ENCODE data around the gene GALNT18. TPM values are rescaled to one million over a fixed set of nuclear protein-coding genes. Genes with fewer than 3 reads are reported as not detected.

The GALNT18 gene
- total RNA-seq, 1 donor from 2014 or later = 76.9 TPM

DNA sequence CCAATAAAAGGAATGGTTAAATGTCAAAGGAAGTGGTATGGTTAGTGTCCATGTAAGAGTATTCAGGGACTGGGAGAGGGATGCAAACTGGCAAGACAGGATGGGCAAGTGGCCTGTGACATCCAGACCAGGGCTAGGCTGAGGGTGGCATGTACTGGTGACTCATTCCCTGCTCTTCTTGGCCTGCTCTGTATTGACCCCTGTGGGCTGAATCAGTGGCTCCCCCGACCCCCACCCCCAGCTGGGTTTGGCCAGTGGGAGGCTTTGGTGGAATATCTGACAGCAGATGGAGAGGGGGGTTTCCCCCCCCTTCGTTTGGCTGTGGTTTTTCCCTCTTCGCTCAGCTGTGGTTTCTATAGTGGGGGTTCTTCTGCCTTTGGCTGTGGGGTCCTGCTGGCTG, 356.5 kb downstream of the GALNT18 start:
- Mint-ChIP-seq H3K27me3 (ENCODE audit: unreplicated experiment) (peaks cover 4% of the 10 kb centered on the region), H3K36me3 (ENCODE audit: unreplicated experiment) (peaks cover 5% of the 10 kb centered on the region), H3K9me3 (ENCODE audit: unreplicated experiment) (peaks cover 4% of the 10 kb centered on the region), H3K27ac (ENCODE audit: unreplicated experiment) (no peak overlapping the region), H3K4me3 (ENCODE audit: unreplicated experiment) (no peak overlapping the region), H3K4me1 (ENCODE audit: low read depth, unreplicated experiment) (peaks cover 5% of the 10 kb centered on the region)
- TF ChIP-seq, protein P1, sequence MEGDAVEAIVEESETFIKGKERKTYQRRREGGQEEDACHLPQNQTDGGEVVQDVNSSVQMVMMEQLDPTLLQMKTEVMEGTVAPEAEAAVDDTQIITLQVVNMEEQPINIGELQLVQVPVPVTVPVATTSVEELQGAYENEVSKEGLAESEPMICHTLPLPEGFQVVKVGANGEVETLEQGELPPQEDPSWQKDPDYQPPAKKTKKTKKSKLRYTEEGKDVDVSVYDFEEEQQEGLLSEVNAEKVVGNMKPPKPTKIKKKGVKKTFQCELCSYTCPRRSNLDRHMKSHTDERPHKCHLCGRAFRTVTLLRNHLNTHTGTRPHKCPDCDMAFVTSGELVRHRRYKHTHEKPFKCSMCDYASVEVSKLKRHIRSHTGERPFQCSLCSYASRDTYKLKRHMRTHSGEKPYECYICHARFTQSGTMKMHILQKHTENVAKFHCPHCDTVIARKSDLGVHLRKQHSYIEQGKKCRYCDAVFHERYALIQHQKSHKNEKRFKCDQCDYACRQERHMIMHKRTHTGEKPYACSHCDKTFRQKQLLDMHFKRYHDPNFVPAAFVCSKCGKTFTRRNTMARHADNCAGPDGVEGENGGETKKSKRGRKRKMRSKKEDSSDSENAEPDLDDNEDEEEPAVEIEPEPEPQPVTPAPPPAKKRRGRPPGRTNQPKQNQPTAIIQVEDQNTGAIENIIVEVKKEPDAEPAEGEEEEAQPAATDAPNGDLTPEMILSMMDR (IDR thresholded peaks at IDR 0.05; ENCODE audit: partially characterized antibody, unreplicated experiment) = no peak
- no peak for DNase-seq

DNA sequence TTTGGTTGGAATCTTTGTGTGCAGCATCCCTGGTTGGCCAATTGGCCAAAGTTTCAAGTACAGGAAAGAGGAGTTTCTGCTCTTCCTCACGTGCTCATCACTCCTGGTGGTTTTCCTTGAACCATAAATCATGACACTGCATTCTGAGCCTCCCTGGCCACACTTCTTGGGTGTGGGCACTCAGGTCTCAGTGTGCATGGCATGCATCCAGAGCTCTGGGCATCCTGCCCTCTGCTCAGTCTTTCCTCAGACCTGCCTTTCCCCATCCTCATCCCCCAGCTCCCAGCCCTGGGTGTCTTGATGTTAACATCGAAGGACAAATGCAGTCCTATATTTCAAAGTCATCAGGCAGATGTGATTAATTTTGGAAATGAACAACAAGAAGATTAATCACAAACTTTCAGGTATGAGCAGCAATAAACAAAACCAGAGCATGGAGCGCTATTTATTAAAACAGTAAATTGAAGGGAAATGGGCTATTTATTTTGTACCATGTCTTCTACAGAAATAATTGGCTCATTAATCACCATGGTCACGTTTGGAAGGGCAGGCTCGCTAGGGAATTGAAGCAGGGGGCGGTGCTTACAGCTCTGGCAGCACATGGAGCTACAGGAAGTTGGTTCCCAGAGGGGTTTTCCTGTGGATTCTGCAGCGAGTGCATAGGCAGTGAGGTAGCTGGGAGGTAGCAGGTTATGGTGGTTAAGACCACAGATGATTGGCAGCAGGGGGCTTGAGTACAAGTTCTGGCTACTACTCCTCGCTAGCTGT, 358.4 kb downstream of the GALNT18 start:
- peaks cover 2% of the 10 kb centered on the region for H3K27me3 Mint-ChIP-seq (ENCODE audit: unreplicated experiment)
- H3K36me3 Mint-ChIP-seq (ENCODE audit: unreplicated experiment) = no peaks in the 10 kb centered on the region
- TF ChIP-seq, protein P1 (IDR thresholded peaks at IDR 0.05; ENCODE audit: partially characterized antibody, unreplicated experiment) = no peak
- peaks cover 4% of the 10 kb centered on the region for H3K9me3 Mint-ChIP-seq (ENCODE audit: unreplicated experiment)
- peak; percentile 39 for DNase-seq
- no peak overlapping the region for H3K27ac Mint-ChIP-seq (ENCODE audit: unreplicated experiment)
- H3K4me1 Mint-ChIP-seq (ENCODE audit: low read depth, unreplicated experiment) = peaks cover 5% of the 10 kb centered on the region
- no peak overlapping the region for H3K4me3 Mint-ChIP-seq (ENCODE audit: unreplicated experiment)

DNA sequence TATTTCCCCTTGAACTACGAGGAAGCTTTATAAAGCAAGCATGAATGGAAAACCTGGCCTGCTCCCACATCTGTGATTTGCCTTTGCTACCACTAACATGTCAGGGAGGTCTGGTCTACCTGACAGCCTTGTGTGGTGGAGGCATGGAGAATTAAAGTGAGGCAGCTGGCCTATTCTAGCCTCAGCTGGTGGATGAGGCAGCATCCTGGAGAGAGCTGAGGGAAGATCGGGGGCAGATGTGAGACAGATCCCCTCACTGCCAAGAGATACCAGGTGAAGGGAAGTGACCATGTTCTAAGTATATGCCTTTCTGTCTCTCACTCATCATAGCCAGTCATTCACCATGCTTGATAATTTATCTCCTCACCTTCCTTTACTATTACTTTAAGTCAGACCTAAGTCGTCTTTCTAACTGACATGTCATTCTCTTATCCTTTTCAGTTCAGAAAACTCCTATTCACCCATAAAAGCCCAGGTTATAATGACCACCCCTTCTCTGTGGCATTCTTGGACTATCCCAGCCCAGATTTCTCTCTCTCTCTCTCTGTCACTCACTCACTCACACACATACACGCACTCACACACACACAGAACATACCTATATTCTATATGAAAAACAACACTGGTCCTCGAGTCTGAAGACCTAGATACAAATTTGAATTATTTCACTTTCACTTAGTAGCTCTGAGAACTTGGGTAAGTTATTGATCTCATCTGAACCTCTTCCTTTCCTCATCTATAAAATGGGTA, 359.5 kb downstream of the GALNT18 start:
- peaks cover 5% of the 10 kb centered on the region for H3K4me1 Mint-ChIP-seq (ENCODE audit: low read depth, unreplicated experiment)
- no peak overlapping the region for H3K27ac Mint-ChIP-seq (ENCODE audit: unreplicated experiment)
- no peak overlapping the region for H3K4me3 Mint-ChIP-seq (ENCODE audit: unreplicated experiment)
- TF ChIP-seq, protein P1 (IDR thresholded peaks at IDR 0.05; ENCODE audit: partially characterized antibody, unreplicated experiment) = no peak
- H3K36me3 Mint-ChIP-seq (ENCODE audit: unreplicated experiment) = no peaks in the 10 kb centered on the region
- DNase-seq = no peak
- H3K27me3 Mint-ChIP-seq (ENCODE audit: unreplicated experiment) = peaks cover 2% of the 10 kb centered on the region
- peaks cover 4% of the 10 kb centered on the region for H3K9me3 Mint-ChIP-seq (ENCODE audit: unreplicated experiment)

DNA sequence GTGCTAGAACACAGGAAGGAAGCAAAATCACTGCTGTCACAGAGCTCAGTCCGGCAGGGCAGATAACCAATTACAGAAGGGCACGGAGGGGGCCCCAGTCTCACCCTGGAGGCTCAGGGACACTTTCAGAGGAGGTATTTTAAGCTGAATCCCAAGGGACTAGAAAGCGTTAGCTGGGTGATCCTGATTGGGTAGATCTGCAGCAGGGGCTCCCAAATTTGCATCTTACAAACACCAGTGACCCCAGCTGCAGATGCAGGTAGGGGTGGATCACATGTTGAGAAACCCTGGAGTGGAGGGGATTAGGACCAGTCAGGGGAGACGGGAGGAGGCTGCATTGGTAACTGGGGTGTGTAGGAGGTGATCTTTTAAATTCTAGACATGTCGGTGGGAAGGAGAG, 360.2 kb downstream of the GALNT18 start:
- no peak for DNase-seq
- peaks cover 5% of the 10 kb centered on the region for H3K4me1 Mint-ChIP-seq (ENCODE audit: low read depth, unreplicated experiment)
- H3K9me3 Mint-ChIP-seq (ENCODE audit: unreplicated experiment) = peaks cover 4% of the 10 kb centered on the region
- TF ChIP-seq, protein P1 (IDR thresholded peaks at IDR 0.05; ENCODE audit: partially characterized antibody, unreplicated experiment) = no peak
- H3K27me3 Mint-ChIP-seq (ENCODE audit: unreplicated experiment) = peaks cover 2% of the 10 kb centered on the region
- H3K4me3 Mint-ChIP-seq (ENCODE audit: unreplicated experiment) = no peak overlapping the region
- H3K27ac Mint-ChIP-seq (ENCODE audit: unreplicated experiment) = no peak overlapping the region
- H3K36me3 Mint-ChIP-seq (ENCODE audit: unreplicated experiment) = no peaks in the 10 kb centered on the region

DNA sequence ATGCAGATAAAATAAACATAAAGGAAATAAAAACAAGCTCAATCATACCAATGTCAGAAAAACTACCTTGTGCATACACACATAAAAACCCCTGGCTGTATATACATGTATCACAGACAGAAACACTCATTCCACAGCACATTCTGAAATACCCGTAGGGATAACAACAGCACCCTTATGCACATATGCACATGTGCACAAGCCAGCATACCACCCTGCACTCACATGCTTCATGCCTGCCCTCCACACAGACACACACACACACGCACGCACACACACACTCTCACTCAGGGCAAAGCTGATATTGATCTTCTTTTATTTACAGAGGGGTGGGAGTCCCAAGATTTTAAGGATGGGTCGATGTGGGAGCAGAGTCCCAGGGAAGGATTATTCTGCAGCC, 360.9 kb downstream of the GALNT18 start:
- TF ChIP-seq, protein P1 (IDR thresholded peaks at IDR 0.05; ENCODE audit: partially characterized antibody, unreplicated experiment) = no peak
- Mint-ChIP-seq H3K27me3 (ENCODE audit: unreplicated experiment) (no peaks in the 10 kb centered on the region), H3K36me3 (ENCODE audit: unreplicated experiment) (no peaks in the 10 kb centered on the region), H3K4me1 (ENCODE audit: low read depth, unreplicated experiment) (peaks cover 5% of the 10 kb centered on the region), H3K27ac (ENCODE audit: unreplicated experiment) (no peak overlapping the region), H3K9me3 (ENCODE audit: unreplicated experiment) (peaks cover 4% of the 10 kb centered on the region), H3K4me3 (ENCODE audit: unreplicated experiment) (no peak overlapping the region)
- no peak for DNase-seq
